Measurements from ENCODE around the gene RHOV. TPM values are rescaled to one million over a fixed set of nuclear protein-coding genes. Genes with fewer than 3 reads are reported as not detected.

The RHOV gene
- total and polyA plus RNA-seq, 10 of the 15 experiments (the other 5 are each of a cell fraction or from before 2014, with no cell fraction given), result 0.24 to 39.3 (median 9.3) TPM

DNA sequence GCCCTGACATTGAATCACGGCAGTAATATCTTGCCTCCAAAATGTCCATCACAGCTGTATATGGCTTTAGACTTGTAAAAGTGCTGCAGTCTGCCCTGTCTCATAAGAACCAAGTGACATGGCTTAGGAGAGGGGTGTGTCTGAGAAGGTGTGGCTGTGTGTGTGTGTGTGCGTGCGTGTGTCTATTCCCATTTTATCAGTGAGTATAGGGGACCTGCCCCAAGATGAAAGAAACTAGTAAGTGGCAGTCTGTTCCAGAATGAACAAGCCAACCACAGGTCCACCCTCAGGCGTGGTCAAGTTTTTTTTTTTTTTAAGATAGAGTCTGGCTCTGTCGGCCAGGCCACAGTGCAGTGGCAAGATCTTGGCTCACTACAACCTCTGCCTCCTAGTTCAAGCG lies 5.6 kb upstream of the RHOV start (continued):
- TF ChIP-seq, protein P1, sequence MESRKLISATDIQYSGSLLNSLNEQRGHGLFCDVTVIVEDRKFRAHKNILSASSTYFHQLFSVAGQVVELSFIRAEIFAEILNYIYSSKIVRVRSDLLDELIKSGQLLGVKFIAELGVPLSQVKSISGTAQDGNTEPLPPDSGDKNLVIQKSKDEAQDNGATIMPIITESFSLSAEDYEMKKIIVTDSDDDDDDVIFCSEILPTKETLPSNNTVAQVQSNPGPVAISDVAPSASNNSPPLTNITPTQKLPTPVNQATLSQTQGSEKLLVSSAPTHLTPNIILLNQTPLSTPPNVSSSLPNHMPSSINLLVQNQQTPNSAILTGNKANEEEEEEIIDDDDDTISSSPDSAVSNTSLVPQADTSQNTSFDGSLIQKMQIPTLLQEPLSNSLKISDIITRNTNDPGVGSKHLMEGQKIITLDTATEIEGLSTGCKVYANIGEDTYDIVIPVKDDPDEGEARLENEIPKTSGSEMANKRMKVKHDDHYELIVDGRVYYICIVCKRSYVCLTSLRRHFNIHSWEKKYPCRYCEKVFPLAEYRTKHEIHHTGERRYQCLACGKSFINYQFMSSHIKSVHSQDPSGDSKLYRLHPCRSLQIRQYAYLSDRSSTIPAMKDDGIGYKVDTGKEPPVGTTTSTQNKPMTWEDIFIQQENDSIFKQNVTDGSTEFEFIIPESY (IDR thresholded peaks at IDR 0.05), result no peak
- TF ChIP-seq POLR2AphosphoS2 (IDR thresholded peaks at IDR 0.05; ENCODE audit: low read depth, low read length) (no peak), FOS (IDR thresholded peaks at IDR 0.05; ENCODE audit: borderline replicate concordance, extremely low read depth, insufficient read length) (no peak), BRCA1 (IDR thresholded peaks at IDR 0.05; ENCODE audit: low read depth, low read length) (no peak), ZNF622 (IDR thresholded peaks at IDR 0.05) (no peak), DPF2 (IDR thresholded peaks at IDR 0.05) (0 out of 2 replicates have a peak, but pooled peaks have one; percentile 15), CBFB (IDR thresholded peaks at IDR 0.05; ENCODE audit: low read depth) (no peak), NBN (IDR thresholded peaks at IDR 0.05) (peak; percentile 82; the same call in 1 of the 2 replicates), KAT2A (conservative IDR thresholded peaks at IDR 0.05; ENCODE audit: control insufficient read depth, low read depth, low read length) (no peak), ZNF207 (IDR thresholded peaks at IDR 0.05; ENCODE audit: borderline replicate concordance) (no peak), ZZZ3 (IDR thresholded peaks at IDR 0.05; ENCODE audit: control insufficient read depth, insufficient read length, low read depth) (no peak), NRF1 (conservative IDR thresholded peaks at IDR 0.05; ENCODE audit: low read depth, low read length) (no peak), CEBPB (IDR thresholded peaks at IDR 0.05; ENCODE audit: borderline replicate concordance in 1 of 2, low read depth in 2 of 2, low read length in 2 of 2) (no peak), GATAD2B (conservative IDR thresholded peaks at IDR 0.05; ENCODE audit: low read depth) (no peak), ESRRA (IDR thresholded peaks at IDR 0.05; ENCODE audit: low read length) (no peak), CHD2 (IDR thresholded peaks at IDR 0.05; ENCODE audit: borderline replicate concordance, low read depth, low read length) (no peak), RUNX3 (IDR thresholded peaks at IDR 0.05; ENCODE audit: low read length) (peak; percentile 89), RCOR1 (conservative IDR thresholded peaks at IDR 0.05; ENCODE audit: low read depth, low read length) (no peak), NFXL1 (IDR thresholded peaks at IDR 0.05; ENCODE audit: borderline replicate concordance) (no peak), JUNB (IDR thresholded peaks at IDR 0.05) (peak; percentile 56; the same call in 1 of the 2 replicates), RBBP5 (conservative IDR thresholded peaks at IDR 0.05) (no peak), SMC3 (IDR thresholded peaks at IDR 0.05; ENCODE audit: borderline replicate concordance, low read length) (no peak), CREB1 (IDR thresholded peaks at IDR 0.05; ENCODE audit: low read depth) (no peak), TARDBP (IDR thresholded peaks at IDR 0.05; ENCODE audit: borderline replicate concordance) (no peak), SREBF2 (IDR thresholded peaks at IDR 0.05; ENCODE audit: low read length) (no peak), BHLHE40 (IDR thresholded peaks at IDR 0.05; ENCODE audit: borderline replicate concordance in 1 of 2, low read depth in 2 of 2, low read length in 1 of 2) (0 out of 4 replicates have a peak, but pooled peaks of 1 of the 2 experiments have one; percentile 20), NR2C1 (IDR thresholded peaks at IDR 0.05) (no peak)
- TF ChIP-seq, protein P2, sequence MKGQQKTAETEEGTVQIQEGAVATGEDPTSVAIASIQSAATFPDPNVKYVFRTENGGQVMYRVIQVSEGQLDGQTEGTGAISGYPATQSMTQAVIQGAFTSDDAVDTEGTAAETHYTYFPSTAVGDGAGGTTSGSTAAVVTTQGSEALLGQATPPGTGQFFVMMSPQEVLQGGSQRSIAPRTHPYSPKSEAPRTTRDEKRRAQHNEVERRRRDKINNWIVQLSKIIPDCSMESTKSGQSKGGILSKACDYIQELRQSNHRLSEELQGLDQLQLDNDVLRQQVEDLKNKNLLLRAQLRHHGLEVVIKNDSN (IDR thresholded peaks at IDR 0.05; ENCODE audit: borderline replicate concordance, extremely low read length, insufficient read depth, low read depth, low read length), result no peak
- TF ChIP-seq, protein P3, sequence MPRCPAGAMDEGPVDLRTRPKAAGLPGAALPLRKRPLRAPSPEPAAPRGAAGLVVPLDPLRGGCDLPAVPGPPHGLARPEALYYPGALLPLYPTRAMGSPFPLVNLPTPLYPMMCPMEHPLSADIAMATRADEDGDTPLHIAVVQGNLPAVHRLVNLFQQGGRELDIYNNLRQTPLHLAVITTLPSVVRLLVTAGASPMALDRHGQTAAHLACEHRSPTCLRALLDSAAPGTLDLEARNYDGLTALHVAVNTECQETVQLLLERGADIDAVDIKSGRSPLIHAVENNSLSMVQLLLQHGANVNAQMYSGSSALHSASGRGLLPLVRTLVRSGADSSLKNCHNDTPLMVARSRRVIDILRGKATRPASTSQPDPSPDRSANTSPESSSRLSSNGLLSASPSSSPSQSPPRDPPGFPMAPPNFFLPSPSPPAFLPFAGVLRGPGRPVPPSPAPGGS (IDR thresholded peaks at IDR 0.05; ENCODE audit: borderline replicate concordance, insufficient read depth, low read depth, low read length, poor library complexity, severe bottlenecking), result peak; percentile 20
- TF ChIP-seq, protein P4, sequence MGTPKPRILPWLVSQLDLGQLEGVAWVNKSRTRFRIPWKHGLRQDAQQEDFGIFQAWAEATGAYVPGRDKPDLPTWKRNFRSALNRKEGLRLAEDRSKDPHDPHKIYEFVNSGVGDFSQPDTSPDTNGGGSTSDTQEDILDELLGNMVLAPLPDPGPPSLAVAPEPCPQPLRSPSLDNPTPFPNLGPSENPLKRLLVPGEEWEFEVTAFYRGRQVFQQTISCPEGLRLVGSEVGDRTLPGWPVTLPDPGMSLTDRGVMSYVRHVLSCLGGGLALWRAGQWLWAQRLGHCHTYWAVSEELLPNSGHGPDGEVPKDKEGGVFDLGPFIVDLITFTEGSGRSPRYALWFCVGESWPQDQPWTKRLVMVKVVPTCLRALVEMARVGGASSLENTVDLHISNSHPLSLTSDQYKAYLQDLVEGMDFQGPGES (IDR thresholded peaks at IDR 0.05), result no peak
